SIG-M5 treated with dmso at 0.1 percent for 504 hours (cell line): ENCODE measurements around the gene CALCOCO1.
"Not testable (repeated sequence)": the region's sequence is repeated elsewhere in the genome, so short reads cannot be mapped to it uniquely, and the experiment has no call there.

ENCODE experiments used
- DNase-seq: peaks from one replicate; lab custom pipeline; 2025; ENCODE audit not compliant: unreplicated experiment; lab: John Stamatoyannopoulos, UW

Gene CALCOCO1

GRCh38 chr12:53727310-53728041, at the start of gene CALCOCO1:
TSS of gene CALCOCO1 (minus strand) at chr12:53727452. CDS start at chr12:53725242, 2,210 bp downstream.
- DNase-seq = peak; percentile 99

- DNase-seq = no peak
Observed at GRCh38 chr12:53776872-53777271, 49.6 kb upstream of the CALCOCO1 start.

- no peak for DNase-seq
Observed at GRCh38 chr12:53775478-53776145, 48.4 kb upstream of the CALCOCO1 start.

GRCh38 chr12:53770281-53770680, 43.0 kb upstream of the CALCOCO1 start:
- DNase-seq = no peak

- no peak for DNase-seq
Observed at GRCh38 chr12:53768976-53769375, 41.7 kb upstream of the CALCOCO1 start.

GRCh38 chr12:53766881-53767280, 39.6 kb upstream of the CALCOCO1 start:
- DNase-seq = no peak

GRCh38 chr12:53765891-53766290, 38.6 kb upstream of the CALCOCO1 start:
- DNase-seq = no peak

- DNase-seq = no peak
Observed at GRCh38 chr12:53764615-53765014, 37.4 kb upstream of the CALCOCO1 start.

- DNase-seq = not testable (repeated sequence)
Observed at GRCh38 chr12:53762793-53763192, 35.5 kb upstream of the CALCOCO1 start.

GRCh38 chr12:53761306-53761705, 34.1 kb upstream of the CALCOCO1 start:
- no peak for DNase-seq

GRCh38 chr12:53759261-53759660, 32.0 kb upstream of the CALCOCO1 start:
- DNase-seq = no peak

GRCh38 chr12:53758730-53759103, 31.5 kb upstream of the CALCOCO1 start:
- no peak for DNase-seq

- DNase-seq = no peak
Observed at GRCh38 chr12:53758081-53758729, 31.0 kb upstream of the CALCOCO1 start.

- DNase-seq = peak; percentile 83
Observed at GRCh38 chr12:53757101-53757770, 30.0 kb upstream of the CALCOCO1 start.

GRCh38 chr12:53756300-53757100, 29.2 kb upstream of the CALCOCO1 start:
- no peak for DNase-seq

GRCh38 chr12:53755893-53756292, 28.6 kb upstream of the CALCOCO1 start:
- no peak for DNase-seq

GRCh38 chr12:53755451-53755891, 28.2 kb upstream of the CALCOCO1 start:
- DNase-seq = no peak

GRCh38 chr12:53754633-53755264, 27.5 kb upstream of the CALCOCO1 start:
- DNase-seq = no peak

- DNase-seq = no peak
Observed at GRCh38 chr12:53754188-53754585, 26.9 kb upstream of the CALCOCO1 start.

- no peak for DNase-seq
Observed at GRCh38 chr12:53752621-53753020, 25.4 kb upstream of the CALCOCO1 start.
